ENCODE results near the gene PITPNM1.

Gene PITPNM1

GRCh38 chr11:67484847-67485311, 20.3 kb downstream of the PITPNM1 start:
- peak overlapping the region; percentile 53 for H3K4me3 ChIP-seq (ENCODE audit: insufficient read depth, low read length, poor library complexity, severe bottlenecking)
- peak overlapping the region; percentile 64 for H3K9ac ChIP-seq (ENCODE audit: low read length)
- peak overlapping the region; percentile 96 for H3K4me2 ChIP-seq (ENCODE audit: low read depth, low read length, poor library complexity, severe bottlenecking)
- TF ChIP-seq CTCF (IDR thresholded peaks at IDR 0.05; ENCODE audit: insufficient read depth, low read length, poor library complexity, severe bottlenecking) (no peak), EZH2phosphoT487 (conservative IDR thresholded peaks at IDR 0.05; ENCODE audit: low read length) (no peak)
- H3K9me2 ChIP-seq (replicated peaks; ENCODE audit: insufficient read depth, low read length): no peaks in the 10 kb centered on the region
- H3K79me2 ChIP-seq (ENCODE audit: insufficient read depth, low read length): peaks cover 18% of the 10 kb centered on the region
- H3K27ac ChIP-seq (ENCODE audit: low read depth, low read length): peak overlapping the region; percentile 95
- H3K36me3 ChIP-seq (ENCODE audit: low read length): no peaks in the 10 kb centered on the region
- H4K20me1 ChIP-seq (ENCODE audit: low read depth, low read length): no peaks in the 10 kb centered on the region
- H3K27me3 ChIP-seq (ENCODE audit: low read length): no peaks in the 10 kb centered on the region
- H3F3A ChIP-seq (ENCODE audit: insufficient read depth): peaks cover 28% of the 10 kb centered on the region
- H2AFZ ChIP-seq (ENCODE audit: low read depth, low read length, severe bottlenecking): no peak overlapping the region
- no peaks in the 10 kb centered on the region for H3K9me3 ChIP-seq (ENCODE audit: insufficient read depth, low read length)

DNA sequence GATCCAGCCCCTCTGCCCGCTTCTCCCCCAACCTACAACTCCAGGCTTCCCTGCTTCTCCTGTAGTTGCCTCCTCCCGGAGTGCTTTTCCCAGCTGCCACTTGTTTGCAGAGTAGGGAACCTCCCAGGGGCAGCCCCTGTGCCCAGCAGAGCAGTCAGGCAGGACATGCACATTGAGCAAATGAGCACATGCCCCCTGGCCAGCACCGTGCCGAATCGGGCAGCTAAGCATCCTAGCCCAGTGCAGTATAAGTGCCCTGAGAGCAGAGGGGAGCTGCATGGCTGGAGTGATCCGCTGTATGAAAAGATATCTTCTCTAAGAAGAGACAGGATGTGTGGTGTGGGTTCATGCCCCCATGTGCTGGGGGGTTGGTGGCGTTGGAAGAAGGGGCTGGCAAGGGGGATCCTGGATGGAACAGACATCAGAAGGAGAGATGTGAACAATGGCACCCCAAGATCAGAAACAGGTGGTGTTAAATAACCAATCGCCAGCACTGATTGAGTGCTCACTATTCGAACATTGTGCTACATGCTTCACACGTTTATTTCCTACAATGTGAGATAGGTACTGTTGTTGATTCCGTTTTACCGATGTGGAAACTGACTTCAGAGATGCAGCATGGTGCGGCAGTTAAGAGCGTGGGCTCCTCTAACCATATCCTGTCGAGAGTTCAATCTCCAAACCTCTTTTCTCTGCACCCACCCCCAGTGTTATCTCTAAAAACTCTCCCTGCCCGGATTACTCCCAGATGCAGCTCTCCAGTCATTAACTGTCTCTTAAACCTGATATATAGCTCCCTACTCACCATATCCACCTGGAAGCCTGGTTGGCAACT, 21.1 kb downstream of the PITPNM1 start:
- H4K20me1 ChIP-seq (ENCODE audit: low read depth, low read length): no peaks in the 10 kb centered on the region
- H3K9ac ChIP-seq (ENCODE audit: low read length): peak overlapping the region; percentile 64
- H3K27me3 ChIP-seq (ENCODE audit: low read length): no peaks in the 10 kb centered on the region
- H2AFZ ChIP-seq (ENCODE audit: low read depth, low read length, severe bottlenecking): no peak overlapping the region
- peak overlapping the region; percentile 96 for H3K4me2 ChIP-seq (ENCODE audit: low read depth, low read length, poor library complexity, severe bottlenecking)
- H3K79me2 ChIP-seq (ENCODE audit: insufficient read depth, low read length): peaks cover 18% of the 10 kb centered on the region
- no peaks in the 10 kb centered on the region for H3K36me3 ChIP-seq (ENCODE audit: low read length)
- H3K9me2 ChIP-seq (replicated peaks; ENCODE audit: insufficient read depth, low read length): no peaks in the 10 kb centered on the region
- peak overlapping the region; percentile 95 for H3K27ac ChIP-seq (ENCODE audit: low read depth, low read length)
- H3K4me3 ChIP-seq (ENCODE audit: insufficient read depth, low read length, poor library complexity, severe bottlenecking): peak overlapping the region; percentile 53
- no peaks in the 10 kb centered on the region for H3K9me3 ChIP-seq (ENCODE audit: insufficient read depth, low read length)
- H3F3A ChIP-seq (ENCODE audit: insufficient read depth): peaks cover 30% of the 10 kb centered on the region
- no peak for TF ChIP-seq CTCF (IDR thresholded peaks at IDR 0.05; ENCODE audit: insufficient read depth, low read length, poor library complexity, severe bottlenecking)
- no peak for TF ChIP-seq EZH2phosphoT487 (conservative IDR thresholded peaks at IDR 0.05; ENCODE audit: low read length)

DNA sequence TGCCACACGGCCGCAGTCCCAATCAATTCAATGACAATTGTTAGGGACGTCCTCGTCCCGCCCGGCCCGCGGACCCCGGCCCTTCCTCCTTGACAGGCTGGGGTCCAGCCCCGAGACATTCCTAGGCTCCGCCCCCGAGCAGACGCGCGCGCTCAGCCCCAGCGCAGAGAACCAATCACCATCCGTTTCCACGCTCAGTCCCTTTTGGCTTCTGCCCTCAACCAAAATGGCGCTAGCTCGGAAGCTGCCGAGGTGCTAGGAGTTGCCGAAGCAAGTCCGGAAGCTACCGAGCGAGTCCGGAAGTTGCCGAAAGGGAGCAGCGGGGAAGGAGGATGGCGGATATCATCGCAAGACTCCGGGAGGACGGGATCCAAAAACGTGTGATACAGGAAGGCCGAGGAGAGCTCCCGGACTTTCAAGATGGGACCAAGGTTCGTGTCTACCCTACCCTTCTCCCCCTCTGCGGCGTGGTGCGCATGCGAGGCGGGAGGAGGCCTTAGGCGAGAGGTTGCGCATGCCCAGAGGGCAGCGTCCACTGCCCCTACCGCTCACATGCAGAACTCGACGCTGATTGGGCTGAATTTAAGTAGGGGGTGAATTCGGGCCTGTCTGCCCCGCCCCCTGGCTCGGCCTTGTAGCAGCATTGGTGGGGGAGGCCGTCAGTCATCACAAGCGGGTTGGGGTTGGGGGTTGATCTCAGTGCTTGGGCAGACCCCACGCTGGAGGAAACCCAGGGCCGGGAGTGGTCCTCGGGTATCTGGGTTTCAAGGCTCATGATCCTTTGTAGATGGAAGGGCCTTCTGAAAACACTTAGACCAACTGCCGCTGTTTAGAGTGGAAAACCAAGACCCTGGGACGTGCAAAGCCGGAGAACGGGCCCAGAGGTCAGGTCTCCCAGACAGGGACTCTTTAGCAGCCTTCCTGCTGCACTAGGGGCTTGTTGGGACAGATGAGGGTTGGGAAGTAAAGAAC, 22.1 kb downstream of the PITPNM1 start, which contains the start of gene AIP:
TSS of gene AIP (plus strand) at position 200 of the 972 bp plus-strand sequence. CDS start at position 333, 133 bp downstream.
- H3K4me3 ChIP-seq (ENCODE audit: insufficient read depth, low read length, poor library complexity, severe bottlenecking): peak within 1 kb of the TSS; percentile 53
- no peaks in the 10 kb centered on the region for H3K9me2 ChIP-seq (replicated peaks; ENCODE audit: insufficient read depth, low read length)
- H3F3A ChIP-seq (ENCODE audit: insufficient read depth): peaks cover 30% of the 10 kb centered on the region
- H3K9me3 ChIP-seq (ENCODE audit: insufficient read depth, low read length): no peaks in the 10 kb centered on the region
- H4K20me1 ChIP-seq (ENCODE audit: low read depth, low read length): no peaks in the 10 kb centered on the region
- peak within 1 kb of the TSS; percentile 64 for H3K9ac ChIP-seq (ENCODE audit: low read length)
- H3K36me3 ChIP-seq (ENCODE audit: low read length): no peaks in the 10 kb centered on the region
- peak within 1 kb of the TSS; percentile 38 for H2AFZ ChIP-seq (ENCODE audit: low read depth, low read length, severe bottlenecking)
- H3K27me3 ChIP-seq (ENCODE audit: low read length): no peaks in the 10 kb centered on the region
- no peak for TF ChIP-seq CTCF (IDR thresholded peaks at IDR 0.05; ENCODE audit: insufficient read depth, low read length, poor library complexity, severe bottlenecking)
- no peak for TF ChIP-seq EZH2phosphoT487 (conservative IDR thresholded peaks at IDR 0.05; ENCODE audit: low read length)
- H3K79me2 ChIP-seq (ENCODE audit: insufficient read depth, low read length): peaks cover 18% of the 10 kb centered on the region
- peak within 1 kb of the TSS; percentile 96 for H3K4me2 ChIP-seq (ENCODE audit: low read depth, low read length, poor library complexity, severe bottlenecking)
- H3K27ac ChIP-seq (ENCODE audit: low read depth, low read length): peak within 1 kb of the TSS; percentile 95

Measured in SU-DHL-6 (cell line).